Measurements from ENCODE around the gene RAG2.

GRCh38 chr11:36577859-36578258 is 20.2 kb downstream of the RAG2 start:
- no peak for TF ChIP-seq ZNF274 (IDR thresholded peaks at IDR 0.05; ENCODE audit: low read depth, low read length)
- TF ChIP-seq POLR2A (IDR thresholded peaks at IDR 0.05; ENCODE audit: borderline replicate concordance, extremely low read depth, insufficient read depth, insufficient read length): no peak
- TF ChIP-seq, protein P1, sequence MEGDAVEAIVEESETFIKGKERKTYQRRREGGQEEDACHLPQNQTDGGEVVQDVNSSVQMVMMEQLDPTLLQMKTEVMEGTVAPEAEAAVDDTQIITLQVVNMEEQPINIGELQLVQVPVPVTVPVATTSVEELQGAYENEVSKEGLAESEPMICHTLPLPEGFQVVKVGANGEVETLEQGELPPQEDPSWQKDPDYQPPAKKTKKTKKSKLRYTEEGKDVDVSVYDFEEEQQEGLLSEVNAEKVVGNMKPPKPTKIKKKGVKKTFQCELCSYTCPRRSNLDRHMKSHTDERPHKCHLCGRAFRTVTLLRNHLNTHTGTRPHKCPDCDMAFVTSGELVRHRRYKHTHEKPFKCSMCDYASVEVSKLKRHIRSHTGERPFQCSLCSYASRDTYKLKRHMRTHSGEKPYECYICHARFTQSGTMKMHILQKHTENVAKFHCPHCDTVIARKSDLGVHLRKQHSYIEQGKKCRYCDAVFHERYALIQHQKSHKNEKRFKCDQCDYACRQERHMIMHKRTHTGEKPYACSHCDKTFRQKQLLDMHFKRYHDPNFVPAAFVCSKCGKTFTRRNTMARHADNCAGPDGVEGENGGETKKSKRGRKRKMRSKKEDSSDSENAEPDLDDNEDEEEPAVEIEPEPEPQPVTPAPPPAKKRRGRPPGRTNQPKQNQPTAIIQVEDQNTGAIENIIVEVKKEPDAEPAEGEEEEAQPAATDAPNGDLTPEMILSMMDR (IDR thresholded peaks at IDR 0.05 in 2 of 3, conservative IDR thresholded peaks at IDR 0.05 in 1 of 3; ENCODE audit: borderline replicate concordance in 1 of 3, insufficient read depth in 1 of 3, low read depth in 2 of 3, low read length in 2 of 3): no peak
- TF ChIP-seq EZH2 (IDR thresholded peaks at IDR 0.05): no peak
- TF ChIP-seq POLR2AphosphoS5 (IDR thresholded peaks at IDR 0.05; ENCODE audit: low read depth, low read length): no peak
- TF ChIP-seq SRF (IDR thresholded peaks at IDR 0.05; ENCODE audit: low read depth): no peak
- TF ChIP-seq REST (IDR thresholded peaks at IDR 0.05; ENCODE audit: low read depth): no peak
- TF ChIP-seq, protein P2, sequence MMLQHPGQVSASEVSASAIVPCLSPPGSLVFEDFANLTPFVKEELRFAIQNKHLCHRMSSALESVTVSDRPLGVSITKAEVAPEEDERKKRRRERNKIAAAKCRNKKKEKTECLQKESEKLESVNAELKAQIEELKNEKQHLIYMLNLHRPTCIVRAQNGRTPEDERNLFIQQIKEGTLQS (IDR thresholded peaks at IDR 0.05): no peak
- TF ChIP-seq, protein P3, sequence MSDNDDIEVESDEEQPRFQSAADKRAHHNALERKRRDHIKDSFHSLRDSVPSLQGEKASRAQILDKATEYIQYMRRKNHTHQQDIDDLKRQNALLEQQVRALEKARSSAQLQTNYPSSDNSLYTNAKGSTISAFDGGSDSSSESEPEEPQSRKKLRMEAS (IDR thresholded peaks at IDR 0.05): no peak
- TF ChIP-seq RAD21 (IDR thresholded peaks at IDR 0.05; ENCODE audit: low read depth): no peak
- no peak for TF ChIP-seq EZH2phosphoT487 (IDR thresholded peaks at IDR 0.05; ENCODE audit: borderline replicate concordance)
- TF ChIP-seq ZBTB33 (IDR thresholded peaks at IDR 0.05; ENCODE audit: extremely low read depth, insufficient replicate concordance, low read length): no peak
- no peak for TF ChIP-seq TCF7L2 (IDR thresholded peaks at IDR 0.05; ENCODE audit: borderline replicate concordance, extremely low read depth, insufficient read depth, insufficient read length)
- no peak for TF ChIP-seq CEBPB (IDR thresholded peaks at IDR 0.05; ENCODE audit: low read depth)
